Skin epidermis (tissue), 12 donors: ENCODE results near the gene GUCD1.
A peak's percentile ranks its signal among the peaks of the same experiment; 100 is the strongest.

Experiments used
- H3K27ac ChIP-seq, 21 experiments: fragments of 200-600 bp; sonication (generic) in 11 of 21; one replicate each; pipeline ENCODE4 v1.5.0; 2020; ENCODE audit warnings: mild to moderate bottlenecking in 3 of 21, inconsistent platforms in 2 of 21, moderate library complexity in 2 of 21
- H3K4me3 ChIP-seq, 7 experiments: fragments of 200-600 bp; sonication (generic) in 2 of 7; one replicate each; pipeline ENCODE4 v1.5.0; 2020; ENCODE audit warnings: inconsistent platforms in 2 of 7, mild to moderate bottlenecking in 2 of 7, moderate library complexity in 1 of 7

Gene GUCD1

GRCh38 chr22:24512043-24512442 lies 42.9 kb downstream of the GUCD1 start:
- Histone ChIP-seq H3K27ac (no peak overlapping the region), H3K4me3 (no peak overlapping the region)

- Histone ChIP-seq H3K4me3 (no peak overlapping the region), H3K27ac (no peak overlapping the region)
These were observed 44.0 kb downstream of the GUCD1 start for GRCh38 chr22:24510637-24511625.

- H3K4me3 ChIP-seq: no peak overlapping the region
- no peak overlapping the region for H3K27ac ChIP-seq
These were observed 47.2 kb downstream of the GUCD1 start for GRCh38 chr22:24507716-24508115.

- H3K27ac ChIP-seq: peak overlapping the region in 1 of 21 experiments; percentile 14
These were observed 48.0 kb downstream of the GUCD1 start for GRCh38 chr22:24506802-24507438.

GRCh38 chr22:24504956-24505736 lies 49.8 kb downstream of the GUCD1 start:
- Histone ChIP-seq H3K4me3 (no peak overlapping the region), H3K27ac (no peak overlapping the region)

More at GRCh38 chr22:24506802-24507438, 48.0 kb downstream of the GUCD1 start:
- H3K4me3 ChIP-seq: no peak overlapping the region

GRCh38 chr22:24504540-24504939 lies 50.4 kb downstream of the GUCD1 start:
- no peak overlapping the region for H3K27ac ChIP-seq

GRCh38 chr22:24503843-24504338 lies 51.0 kb downstream of the GUCD1 start:
- Histone ChIP-seq H3K27ac (peak overlapping the region in 1 of 21 experiments; percentile 5), H3K4me3 (no peak overlapping the region)

More at GRCh38 chr22:24504540-24504939, 50.4 kb downstream of the GUCD1 start:
- H3K4me3 ChIP-seq: no peak overlapping the region

- Histone ChIP-seq H3K27ac (peak overlapping the region in 2 of 21 experiments; percentile 5 to 23), H3K4me3 (no peak overlapping the region)
These were observed 51.6 kb downstream of the GUCD1 start for GRCh38 chr22:24503137-24503842.

- no peak overlapping the region for H3K27ac ChIP-seq
- no peak overlapping the region for H3K4me3 ChIP-seq
These were observed 52.4 kb downstream of the GUCD1 start for GRCh38 chr22:24502541-24502940.

- no peak overlapping the region for H3K4me3 ChIP-seq
- H3K27ac ChIP-seq: no peak overlapping the region
These were observed 52.9 kb downstream of the GUCD1 start for GRCh38 chr22:24502034-24502433.

GRCh38 chr22:24501301-24502005 lies 53.5 kb downstream of the GUCD1 start:
- H3K27ac ChIP-seq: no peak overlapping the region
- H3K4me3 ChIP-seq: no peak overlapping the region

- Histone ChIP-seq H3K27ac (no peak overlapping the region), H3K4me3 (no peak overlapping the region)
These were observed 54.6 kb downstream of the GUCD1 start for GRCh38 chr22:24500277-24500820.

- Histone ChIP-seq H3K4me3 (no peak overlapping the region), H3K27ac (no peak overlapping the region)
These were observed 55.1 kb downstream of the GUCD1 start for GRCh38 chr22:24499706-24500276.

GRCh38 chr22:24498824-24499223 lies 56.1 kb downstream of the GUCD1 start:
- Histone ChIP-seq H3K27ac (no peak overlapping the region), H3K4me3 (no peak overlapping the region)

- H3K27ac ChIP-seq: no peak overlapping the region
- H3K4me3 ChIP-seq: no peak overlapping the region
These were observed 57.1 kb downstream of the GUCD1 start for GRCh38 chr22:24497841-24498258.

GRCh38 chr22:24496661-24497060 lies 58.3 kb downstream of the GUCD1 start:
- H3K4me3 ChIP-seq: no peak overlapping the region

GRCh38 chr22:24496234-24496633 lies 58.7 kb downstream of the GUCD1 start:
- Histone ChIP-seq H3K4me3 (no peak overlapping the region), H3K27ac (no peak overlapping the region)

More at GRCh38 chr22:24496661-24497060, 58.3 kb downstream of the GUCD1 start:
- H3K27ac ChIP-seq: no peak overlapping the region

- H3K4me3 ChIP-seq: peak overlapping the region in 1 of 7 experiments; percentile 35
- H3K27ac ChIP-seq: no peak overlapping the region
These were observed 59.6 kb downstream of the GUCD1 start for GRCh38 chr22:24495365-24495675.
